Neural cell (in vitro differentiated cells): Measurements from ENCODE around the gene RABGAP1L. TPM values are rescaled to one million over a fixed set of nuclear protein-coding genes. Genes with fewer than 3 reads are reported as not detected.

ENCODE experiments used
- H2AFZ ChIP-seq: fragments of 200-600, 300-800 bp; sonication (generic), shearing (Covaris generic); 2 replicates; pipeline ENCODE4 v1.6.0; 2014; ENCODE audit warnings: low read depth, mild to moderate bottlenecking, antibody characterized with exemption, low read length, moderate library complexity
- H3F3A ChIP-seq: fragments of 200-600 bp; shearing (Covaris generic); 2 replicates; pipeline ENCODE4 v1.6.1; 2016; ENCODE audit warnings: mild to moderate bottlenecking, moderate library complexity, mixed read lengths, antibody characterized with exemption, low read length; ENCODE audit not compliant: insufficient read depth, poor library complexity, severe bottlenecking
- H3K27ac ChIP-seq: fragments of 200-600, 300-800 bp; sonication (generic), shearing (Covaris generic); 2 replicates; pipeline ENCODE4 v1.5.1; 2014; ENCODE audit warnings: mild to moderate bottlenecking, low read length, moderate library complexity
- H3K27me3 ChIP-seq: fragments of 300-800, 200-600 bp; sonication (generic), shearing (Covaris generic); 2 replicates; pipeline ENCODE4 v1.6.0; 2014; ENCODE audit warnings: mild to moderate bottlenecking, low read depth, low read length, moderate library complexity; ENCODE audit not compliant: insufficient read depth
- H3K36me3 ChIP-seq: fragments of 300-800, 200-600 bp; sonication (generic), shearing (Covaris generic); 2 replicates; pipeline ENCODE4 v1.5.1; 2014; ENCODE audit warnings: mild to moderate bottlenecking, antibody characterized with exemption, low read length, moderate library complexity; ENCODE audit not compliant: insufficient read depth
- H3K4me2 ChIP-seq: fragments of 300-800, 200-600 bp; sonication (generic), shearing (Covaris generic); 2 replicates; pipeline ENCODE4 v1.6.0; 2014; ENCODE audit warnings: mild to moderate bottlenecking, low read length
- H3K4me3 ChIP-seq: fragments of 300-800, 200-600 bp; sonication (generic), shearing (Covaris generic); 2 replicates; pipeline ENCODE4 v1.5.1; 2014; ENCODE audit warnings: mild to moderate bottlenecking, low read length, moderate library complexity
- H3K79me2 ChIP-seq: fragments of 200-600 bp; shearing (Covaris generic); replicated peaks from 2 replicates; pipeline ENCODE4 v1.6.0; 2014; ENCODE audit warnings: mild to moderate bottlenecking, low read length, moderate library complexity; ENCODE audit not compliant: insufficient read depth
- H3K9ac ChIP-seq: fragments of 300-800, 200-600 bp; sonication (generic), shearing (Covaris generic); 2 replicates; pipeline ENCODE4 v1.6.1; 2016; ENCODE audit warnings: mild to moderate bottlenecking, low read length, mixed read lengths
- H3K9me2 ChIP-seq: fragments of 200-600 bp; shearing (Covaris generic); 2 replicates; pipeline ENCODE4 v1.6.1; 2016; ENCODE audit warnings: mild to moderate bottlenecking, low read length, mixed read lengths; ENCODE audit not compliant: insufficient read depth
- H3K9me3 ChIP-seq: fragments of 200-600, 300-800 bp; sonication (generic), shearing (Covaris generic); 2 replicates; pipeline ENCODE4 v1.6.1; 2016; ENCODE audit warnings: mild to moderate bottlenecking, mixed run types, low read length, moderate library complexity, mixed read lengths
- H4K20me1 ChIP-seq: fragments of 200-600 bp; shearing (Covaris generic); 2 replicates; pipeline ENCODE4 v1.6.1; 2016; ENCODE audit warnings: mild to moderate bottlenecking, mixed run types; ENCODE audit not compliant: insufficient read depth
- CTCF ChIP-seq: fragments of 450-650 bp; IDR thresholded peaks from 2 replicates; pipeline ENCODE4 v1.5.1; 2014; ENCODE audit warnings: antibody characterized with exemption, mild to moderate bottlenecking, moderate library complexity; ENCODE audit not compliant: poor library complexity, severe bottlenecking
- EP300 ChIP-seq: fragments of 450-650 bp; conservative IDR thresholded peaks from 2 replicates; pipeline ENCODE4 v1.6.1; 2014; ENCODE audit warnings: antibody characterized with exemption, mild to moderate bottlenecking, moderate library complexity; ENCODE audit not compliant: poor library complexity, severe bottlenecking
- EZH2 ChIP-seq: fragments of 200-600, 300-800 bp; shearing (Covaris generic), sonication (generic); IDR thresholded peaks from 2 replicates; pipeline ENCODE4 v1.6.1; 2014; ENCODE audit warnings: antibody characterized with exemption, low read length, borderline replicate concordance, mild to moderate bottlenecking; ENCODE audit not compliant: insufficient read depth, poor library complexity, severe bottlenecking
- MXI1 ChIP-seq: fragments of 450-650 bp; conservative IDR thresholded peaks from 2 replicates; pipeline ENCODE4 v1.6.1; 2014; ENCODE audit warnings: antibody characterized with exemption, mild to moderate bottlenecking; ENCODE audit not compliant: poor library complexity, severe bottlenecking
- POLR2AphosphoS5 ChIP-seq: IDR thresholded peaks from 2 replicates; pipeline ENCODE4 v1.6.1; 2012
- RAD21 ChIP-seq: fragments of 450-650 bp; conservative IDR thresholded peaks from 2 replicates; pipeline ENCODE4 v1.6.1; 2014; ENCODE audit warnings: antibody characterized with exemption, mild to moderate bottlenecking, moderate library complexity
- REST ChIP-seq: IDR thresholded peaks from 2 replicates; pipeline ENCODE4 v1.6.1; 2012; ENCODE audit warnings: borderline replicate concordance
- SMC3 ChIP-seq: fragments of 450-650 bp; conservative IDR thresholded peaks from 2 replicates; pipeline ENCODE4 v1.6.1; 2014; ENCODE audit warnings: antibody characterized with exemption, mild to moderate bottlenecking, moderate library complexity; ENCODE audit not compliant: poor library complexity
- TAF1 ChIP-seq: IDR thresholded peaks from 2 replicates; pipeline ENCODE4 v1.6.1; 2012; ENCODE audit warnings: low read depth
- polyA plus RNA-seq: library from polyadenylated mRNA; depleted of rRNA; stranded (reverse); fragments of >200 nt; gene quantifications from 2 replicates; pipeline ENCODE4 v1.2.3, GENCODE V29; 2014

The RABGAP1L gene
- polyA plus RNA-seq, 1 donor from 2014 or later, result 32.2 TPM

- no peaks in the 10 kb centered on the region for H3K27me3 ChIP-seq
- no peaks in the 10 kb centered on the region for H3F3A ChIP-seq
- no peak overlapping the region for H3K27ac ChIP-seq
- H3K36me3 ChIP-seq, result no peaks in the 10 kb centered on the region
- H3K4me2 ChIP-seq, result no peak overlapping the region
- H3K4me3 ChIP-seq, result no peak overlapping the region
- no peaks in the 10 kb centered on the region for H4K20me1 ChIP-seq
- no peak overlapping the region for H2AFZ ChIP-seq
- no peaks in the 10 kb centered on the region for H3K9me3 ChIP-seq
- no peak overlapping the region for H3K9ac ChIP-seq
- TF ChIP-seq CTCF, result no peak
- TF ChIP-seq SMC3, result no peak
- no peak for TF ChIP-seq EP300
- no peak for TF ChIP-seq MXI1
- TF ChIP-seq EZH2, result no peak
- no peak for TF ChIP-seq REST
- TF ChIP-seq TAF1, result no peak
- H3K9me2 ChIP-seq, result no peaks in the 10 kb centered on the region
- H3K79me2 ChIP-seq, result no peaks in the 10 kb centered on the region
These were observed 216.7 kb downstream of the RABGAP1L start for GRCh38 chr1:174376030-174376429.

- H3K27ac ChIP-seq, result no peak overlapping the region
- no peak overlapping the region for H3K4me3 ChIP-seq
- no peaks in the 10 kb centered on the region for H3K27me3 ChIP-seq
- H3F3A ChIP-seq, result no peaks in the 10 kb centered on the region
- no peaks in the 10 kb centered on the region for H3K9me3 ChIP-seq
- TF ChIP-seq POLR2AphosphoS5, result no peak
- TF ChIP-seq EZH2, result no peak
- TF ChIP-seq CTCF, result no peak
- TF ChIP-seq EP300, result no peak
- no peak for TF ChIP-seq TAF1
- no peak for TF ChIP-seq RAD21
- no peak for TF ChIP-seq REST
- no peak for TF ChIP-seq MXI1
- no peak for TF ChIP-seq SMC3
- no peak overlapping the region for H3K9ac ChIP-seq
- H3K36me3 ChIP-seq, result no peaks in the 10 kb centered on the region
- H3K9me2 ChIP-seq, result no peaks in the 10 kb centered on the region
- H3K4me2 ChIP-seq, result no peak overlapping the region
- no peaks in the 10 kb centered on the region for H4K20me1 ChIP-seq
- H2AFZ ChIP-seq, result no peak overlapping the region
- no peaks in the 10 kb centered on the region for H3K79me2 ChIP-seq
These were observed 232.4 kb downstream of the RABGAP1L start for GRCh38 chr1:174391716-174392115.
